ENCODE results near the gene TMEM144.

DNA sequence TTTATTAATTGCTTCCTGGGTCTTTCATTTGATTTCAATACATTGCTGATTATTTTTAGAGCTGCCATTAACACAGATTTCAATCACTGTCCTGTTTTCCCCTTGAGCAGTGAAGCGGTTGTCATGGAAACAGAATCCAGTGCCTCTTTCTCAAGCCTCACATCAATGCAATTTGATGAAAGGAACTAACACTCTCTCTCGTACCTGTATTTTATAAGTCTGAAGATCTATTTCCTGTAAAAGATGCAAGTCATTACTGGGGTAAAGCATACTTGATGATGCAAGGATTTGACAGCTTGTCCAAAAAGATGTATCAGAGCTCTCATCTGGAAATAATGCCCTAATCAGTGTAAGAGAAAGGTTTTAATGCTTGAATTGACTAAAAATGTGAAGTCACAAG is 19.6 kb upstream of the TMEM144 start:
- TF ChIP-seq, protein P1, sequence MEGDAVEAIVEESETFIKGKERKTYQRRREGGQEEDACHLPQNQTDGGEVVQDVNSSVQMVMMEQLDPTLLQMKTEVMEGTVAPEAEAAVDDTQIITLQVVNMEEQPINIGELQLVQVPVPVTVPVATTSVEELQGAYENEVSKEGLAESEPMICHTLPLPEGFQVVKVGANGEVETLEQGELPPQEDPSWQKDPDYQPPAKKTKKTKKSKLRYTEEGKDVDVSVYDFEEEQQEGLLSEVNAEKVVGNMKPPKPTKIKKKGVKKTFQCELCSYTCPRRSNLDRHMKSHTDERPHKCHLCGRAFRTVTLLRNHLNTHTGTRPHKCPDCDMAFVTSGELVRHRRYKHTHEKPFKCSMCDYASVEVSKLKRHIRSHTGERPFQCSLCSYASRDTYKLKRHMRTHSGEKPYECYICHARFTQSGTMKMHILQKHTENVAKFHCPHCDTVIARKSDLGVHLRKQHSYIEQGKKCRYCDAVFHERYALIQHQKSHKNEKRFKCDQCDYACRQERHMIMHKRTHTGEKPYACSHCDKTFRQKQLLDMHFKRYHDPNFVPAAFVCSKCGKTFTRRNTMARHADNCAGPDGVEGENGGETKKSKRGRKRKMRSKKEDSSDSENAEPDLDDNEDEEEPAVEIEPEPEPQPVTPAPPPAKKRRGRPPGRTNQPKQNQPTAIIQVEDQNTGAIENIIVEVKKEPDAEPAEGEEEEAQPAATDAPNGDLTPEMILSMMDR (conservative IDR thresholded peaks at IDR 0.05 in 1 of 2, IDR thresholded peaks at IDR 0.05 in 1 of 2; ENCODE audit: low read depth in 1 of 2, low read length in 2 of 2): no peak
- no peak for TF ChIP-seq EZH2 (IDR thresholded peaks at IDR 0.05; ENCODE audit: low read length, missing control alignments)
